Uterus (tissue), 4 donors: Measurements from ENCODE around the gene LPP. TPM values are rescaled to one million over a fixed set of nuclear protein-coding genes. Genes with fewer than 3 reads are reported as not detected.

Experiments
- DNase-seq, 2 donors: peaks; one replicate each; pipeline ENCODE4 v3.0.0-alpha.2; 2019 to 2020
- H3K27ac ChIP-seq, 2 donors: fragments of 200-600 bp; sonication (generic); 1 replicate in 1 of 2; 2 replicates in 1 of 2; pipeline ENCODE4 v1.5.1; 2016 to 2018
- H3K27me3 ChIP-seq, 2 donors: fragments of 200-600 bp; sonication (generic); one replicate each; pipeline ENCODE4 v1.5.1; 2018 to 2019; ENCODE audit warnings: control low read depth in 1 of 2
- H3K36me3 ChIP-seq, 2 donors: fragments of 200-600 bp; sonication (generic); one replicate each; pipeline ENCODE4 v1.5.1; 2019; ENCODE audit warnings: control low read depth in 1 of 2
- H3K4me1 ChIP-seq, 2 donors: fragments of 200-600 bp; sonication (generic); one replicate each; pipeline ENCODE4 v1.5.1; 2018 to 2019; ENCODE audit warnings: control low read depth in 1 of 2
- H3K4me3 ChIP-seq, 2 donors: fragments of 200-600 bp; sonication (generic); 1 replicate in 1 of 2; 2 replicates in 1 of 2; pipeline ENCODE4 v1.5.1; 2018 to 2019; ENCODE audit warnings: mild to moderate bottlenecking in 1 of 2
- H3K9me3 ChIP-seq, 2 donors: fragments of 200-600 bp; sonication (generic); one replicate each; pipeline ENCODE4 v1.5.1; 2019; ENCODE audit warnings: control low read depth in 1 of 2
- CTCF ChIP-seq, 4 experiments: fragments of 200-600 bp in 2 of 4; fragments of 450-650 bp in 2 of 4; sonication (generic) in 2 of 4; IDR thresholded peaks; one replicate each; pipeline ENCODE4 v1.5.1; 2016 to 2019; ENCODE audit warnings: antibody characterized with exemption in 4 of 4, mild to moderate bottlenecking in 2 of 4, moderate library complexity in 1 of 4
- POLR2A ChIP-seq, 2 donors: fragments of 450-650 bp; IDR thresholded peaks; one replicate each; pipeline ENCODE4 v1.6.1; 2016; ENCODE audit warnings: antibody characterized with exemption in 2 of 2, mild to moderate bottlenecking in 1 of 2, moderate library complexity in 1 of 2
- intact Hi-C: fragments of 100-400 bp; cut with DNase I; formaldehyde crosslinking; loops from one replicate; pipeline ENCODE4 v1.15.1; 2023; ENCODE audit warnings: low total_unique reads
- total RNA-seq, 4 donors: library from RNA; depleted of rRNA in 3 of 4; stranded (reverse); fragments of >200 nt in 3 of 4; gene quantifications; one replicate each; pipeline versions ENCODE4 v1.1.0 to v1.2.4, GENCODE V29; 2014 to 2023
- donor health status: DM: yes; HTN: yes; CAD: no.

LPP gene
- total RNA-seq, 4 donors from 2014 or later = 180 to 1,374 (median 712) TPM

GRCh38 chr3:188349933-188350332 is 196.0 kb downstream of the LPP start:
- TF ChIP-seq POLR2A (IDR thresholded peaks at IDR 0.05) (no peak), CTCF (IDR thresholded peaks at IDR 0.05) (no peak)
- H3K27ac ChIP-seq = peak overlapping the region in 1 of 2 donors; percentile 54
- no peak for DNase-seq
- H3K4me3 ChIP-seq = no peak overlapping the region
- H3K4me1 ChIP-seq = peaks cover 0 to 6% of the 10 kb centered on the region in 2 donors
- no peaks in the 10 kb centered on the region for H3K9me3 ChIP-seq
- H3K36me3 ChIP-seq = no peaks in the 10 kb centered on the region
- intact Hi-C loops = no loop called here
- H3K27me3 ChIP-seq = no peaks in the 10 kb centered on the region

- peaks cover 0 to 6% of the 10 kb centered on the region in 2 donors for H3K4me1 ChIP-seq
- H3K4me3 ChIP-seq = no peak overlapping the region
- no peaks in the 10 kb centered on the region for H3K36me3 ChIP-seq
- intact Hi-C loops = no loop called here
- H3K27me3 ChIP-seq = no peaks in the 10 kb centered on the region
- no peak for DNase-seq
- no peaks in the 10 kb centered on the region for H3K9me3 ChIP-seq
- no peak for TF ChIP-seq CTCF (IDR thresholded peaks at IDR 0.05)
- no peak for TF ChIP-seq POLR2A (IDR thresholded peaks at IDR 0.05)
- no peak overlapping the region for H3K27ac ChIP-seq
Measured at GRCh38 chr3:188350961-188351360, 197.0 kb downstream of the LPP start.

- Histone ChIP-seq H3K4me1 (peaks cover 0 to 6% of the 10 kb centered on the region in 2 donors), H3K27ac (no peak overlapping the region), H3K4me3 (no peak overlapping the region), H3K27me3 (no peaks in the 10 kb centered on the region), H3K9me3 (no peaks in the 10 kb centered on the region), H3K36me3 (no peaks in the 10 kb centered on the region)
- intact Hi-C loops = no loop called here
- DNase-seq = no peak
- no peak for TF ChIP-seq POLR2A (IDR thresholded peaks at IDR 0.05)
- TF ChIP-seq CTCF (IDR thresholded peaks at IDR 0.05) = no peak
Measured at GRCh38 chr3:188351648-188352047, 197.7 kb downstream of the LPP start.

GRCh38 chr3:188352196-188352927 is 198.4 kb downstream of the LPP start:
- H3K4me3 ChIP-seq = no peak overlapping the region
- no peak overlapping the region for H3K27ac ChIP-seq
- peaks cover 0 to 6% of the 10 kb centered on the region in 2 donors for H3K4me1 ChIP-seq
- no peaks in the 10 kb centered on the region for H3K27me3 ChIP-seq
- H3K36me3 ChIP-seq = no peaks in the 10 kb centered on the region
- H3K9me3 ChIP-seq = no peaks in the 10 kb centered on the region
- DNase-seq = no peak
- TF ChIP-seq CTCF (IDR thresholded peaks at IDR 0.05) = no peak
- no peak for TF ChIP-seq POLR2A (IDR thresholded peaks at IDR 0.05)
- intact Hi-C loops = no loop called here

GRCh38 chr3:188353426-188353825 is 199.5 kb downstream of the LPP start:
- no peak overlapping the region for H3K27ac ChIP-seq
- TF ChIP-seq POLR2A (IDR thresholded peaks at IDR 0.05) (no peak), CTCF (IDR thresholded peaks at IDR 0.05) (no peak)
- no peaks in the 10 kb centered on the region for H3K9me3 ChIP-seq
- peaks cover 2 to 14% of the 10 kb centered on the region in 2 donors for H3K4me1 ChIP-seq
- intact Hi-C loops = no loop called here
- no peaks in the 10 kb centered on the region for H3K27me3 ChIP-seq
- no peak overlapping the region for H3K4me3 ChIP-seq
- H3K36me3 ChIP-seq = no peaks in the 10 kb centered on the region
- DNase-seq = no peak
